ENCODE data around the gene PPP1R12B.
"Not testable (repeated sequence)": the region's sequence is repeated elsewhere in the genome, so short reads cannot be mapped to it uniquely, and the experiment has no call there.

DNA sequence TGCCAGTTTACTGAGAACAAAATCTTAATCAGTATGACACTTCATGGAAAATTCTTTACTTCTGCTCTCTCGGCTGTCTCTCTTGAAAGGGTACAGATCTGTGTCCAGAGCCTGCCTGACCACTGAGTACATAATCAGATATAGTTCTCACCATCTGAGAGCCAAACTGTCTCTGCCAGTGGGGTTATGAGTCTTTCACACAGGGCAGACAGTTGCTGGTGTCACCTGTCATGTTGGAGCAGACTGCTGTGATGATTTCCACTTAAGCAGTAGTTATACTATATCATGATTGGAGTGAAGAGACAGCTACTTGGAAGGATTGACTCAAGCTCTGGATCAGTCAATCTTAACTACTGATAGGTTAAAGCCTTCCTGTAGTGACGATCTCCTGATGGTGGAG, 58.9 kb downstream of the PPP1R12B start:
- TF ChIP-seq, protein P1, sequence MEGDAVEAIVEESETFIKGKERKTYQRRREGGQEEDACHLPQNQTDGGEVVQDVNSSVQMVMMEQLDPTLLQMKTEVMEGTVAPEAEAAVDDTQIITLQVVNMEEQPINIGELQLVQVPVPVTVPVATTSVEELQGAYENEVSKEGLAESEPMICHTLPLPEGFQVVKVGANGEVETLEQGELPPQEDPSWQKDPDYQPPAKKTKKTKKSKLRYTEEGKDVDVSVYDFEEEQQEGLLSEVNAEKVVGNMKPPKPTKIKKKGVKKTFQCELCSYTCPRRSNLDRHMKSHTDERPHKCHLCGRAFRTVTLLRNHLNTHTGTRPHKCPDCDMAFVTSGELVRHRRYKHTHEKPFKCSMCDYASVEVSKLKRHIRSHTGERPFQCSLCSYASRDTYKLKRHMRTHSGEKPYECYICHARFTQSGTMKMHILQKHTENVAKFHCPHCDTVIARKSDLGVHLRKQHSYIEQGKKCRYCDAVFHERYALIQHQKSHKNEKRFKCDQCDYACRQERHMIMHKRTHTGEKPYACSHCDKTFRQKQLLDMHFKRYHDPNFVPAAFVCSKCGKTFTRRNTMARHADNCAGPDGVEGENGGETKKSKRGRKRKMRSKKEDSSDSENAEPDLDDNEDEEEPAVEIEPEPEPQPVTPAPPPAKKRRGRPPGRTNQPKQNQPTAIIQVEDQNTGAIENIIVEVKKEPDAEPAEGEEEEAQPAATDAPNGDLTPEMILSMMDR (IDR thresholded peaks at IDR 0.05; ENCODE audit: poor library complexity), result not testable (repeated sequence)
- TF ChIP-seq EZH2phosphoT487 (IDR thresholded peaks at IDR 0.05; ENCODE audit: low read depth, severe bottlenecking, unreplicated experiment); EZH2 (IDR thresholded peaks at IDR 0.05; ENCODE audit: borderline replicate concordance): not testable (repeated sequence)
